Neuronal stem cell (in vitro differentiated cells): Measurements from ENCODE around the gene GRM4.

Experiments used
- DNase-seq: peaks from one replicate; pipeline ENCODE4 v3.0.0-alpha.2; 2013; ENCODE audit warnings: low spot score
- H2AFZ ChIP-seq: one replicate; pipeline ENCODE4 v1.6.1; 2013; ENCODE audit warnings: mild to moderate bottlenecking, low read length, inconsistent platforms
- H2AK5ac ChIP-seq: 2 replicates; pipeline ENCODE4 v1.6.1; 2013; ENCODE audit warnings: low read depth, mild to moderate bottlenecking, inconsistent platforms, low read length, moderate library complexity, mixed read lengths
- H2BK120ac ChIP-seq: 2 replicates; pipeline ENCODE4 v1.6.1; 2013; ENCODE audit warnings: low read depth, mild to moderate bottlenecking, inconsistent platforms, low read length, moderate library complexity, mixed read lengths
- H2BK12ac ChIP-seq: one replicate; pipeline ENCODE4 v1.6.1; 2013; ENCODE audit warnings: low read length, inconsistent platforms
- H2BK15ac ChIP-seq: 2 replicates; pipeline ENCODE4 v1.6.1; 2013; ENCODE audit warnings: mild to moderate bottlenecking, low read length, inconsistent platforms, mixed read lengths
- H2BK5ac ChIP-seq: one replicate; pipeline ENCODE4 v1.6.1; 2013; ENCODE audit warnings: inconsistent platforms, mild to moderate bottlenecking, low read length, moderate library complexity
- H3K14ac ChIP-seq: one replicate; pipeline ENCODE4 v1.6.1; 2013; ENCODE audit warnings: low read length, inconsistent platforms
- H3K18ac ChIP-seq: 2 replicates; pipeline ENCODE4 v1.6.1; 2013; ENCODE audit warnings: low read length, inconsistent platforms
- H3K23ac ChIP-seq: 2 replicates; pipeline ENCODE4 v1.6.1; 2013; ENCODE audit warnings: low read depth, mild to moderate bottlenecking, mixed read lengths, low read length, inconsistent platforms; ENCODE audit not compliant: poor library complexity
- H3K27ac ChIP-seq: replicated peaks from 3 replicates; pipeline ENCODE4 v1.5.1; 2013; ENCODE audit warnings: low read length, inconsistent platforms
- H3K27me3 ChIP-seq, 3 experiments: 2 replicates each; pipeline ENCODE4 v1.6.1; 2013; ENCODE audit warnings: low read length in 3 of 3, mild to moderate bottlenecking in 2 of 3, inconsistent platforms in 1 of 3, low read depth in 1 of 3, mixed read lengths in 1 of 3, moderate library complexity in 1 of 3; ENCODE audit not compliant: control insufficient read depth in 3 of 3, insufficient read depth in 3 of 3
- H3K36me3 ChIP-seq, 2 donors: replicated peaks in 1 of 2; 2 replicates each; pipeline ENCODE4 v1.6.1; 2013; ENCODE audit warnings: low read length in 2 of 2; ENCODE audit not compliant: control insufficient read depth in 2 of 2, insufficient read depth in 2 of 2
- H3K4ac ChIP-seq: 2 replicates; pipeline ENCODE4 v1.6.1; 2013; ENCODE audit warnings: inconsistent platforms, mild to moderate bottlenecking, low read length, moderate library complexity
- H3K4me1 ChIP-seq, 2 donors: 1 replicate in 1 of 2; 2 replicates in 1 of 2; pipeline ENCODE4 v1.6.1; 2013; ENCODE audit warnings: low read length in 2 of 2, low read depth in 1 of 2; ENCODE audit not compliant: control insufficient read depth in 2 of 2, insufficient read depth in 1 of 2
- H3K4me2 ChIP-seq: one replicate; pipeline ENCODE4 v1.6.1; 2013; ENCODE audit warnings: mild to moderate bottlenecking, low read length, inconsistent platforms; ENCODE audit not compliant: insufficient read depth, poor library complexity, severe bottlenecking
- H3K4me3 ChIP-seq, 2 donors: 2 replicates each; pipeline ENCODE4 v1.5.1; 2013; ENCODE audit warnings: low read length in 2 of 2, mild to moderate bottlenecking in 2 of 2, inconsistent platforms in 1 of 2, moderate library complexity in 1 of 2
- H3K79me1 ChIP-seq: one replicate; pipeline ENCODE4 v1.6.1; 2013; ENCODE audit warnings: low read depth, mild to moderate bottlenecking, inconsistent platforms, low read length, moderate library complexity
- H3K9ac ChIP-seq: one replicate; pipeline ENCODE4 v1.6.1; 2013; ENCODE audit warnings: mild to moderate bottlenecking, low read depth, low read length, inconsistent platforms; ENCODE audit not compliant: poor library complexity
- H3K9me3 ChIP-seq, 2 donors: replicated peaks in 1 of 2; 2 replicates each; pipeline versions ENCODE3 to v1.6.1; 2013; ENCODE audit warnings: low read length in 2 of 2, mild to moderate bottlenecking in 2 of 2, inconsistent platforms in 1 of 2, low read depth in 1 of 2, mixed read lengths in 1 of 2, moderate library complexity in 1 of 2; ENCODE audit not compliant: control insufficient read depth in 2 of 2, insufficient read depth in 1 of 2
- H4K8ac ChIP-seq: one replicate; pipeline ENCODE4 v1.6.1; 2013; ENCODE audit warnings: low read depth, mild to moderate bottlenecking, inconsistent platforms, low read length, moderate library complexity
- H4K91ac ChIP-seq: one replicate; pipeline ENCODE4 v1.6.1; 2013; ENCODE audit warnings: low read length, low read depth, mild to moderate bottlenecking, inconsistent platforms; ENCODE audit not compliant: poor library complexity
- WGBS, 2 donors: extraction: QIAGEN DNeasy Blood & Tissue Kit; methylation state at CpG; one replicate each; pipeline ENCODE4 v1.1.7; 2013; ENCODE audit warnings: missing lambda C conversion rate in 2 of 2, mixed read lengths in 1 of 2; ENCODE audit not compliant: insufficient read length in 2 of 2, insufficient replicate concordance in 1 of 2; ENCODE audit errors: extremely low coverage in 2 of 2; 5-methylcytosine and 5-hydroxymethylcytosine counted together

Gene GRM4

GRCh38 chr6:33987531-33988021 is 158.3 kb downstream of the GRM4 start:
- Histone ChIP-seq H3K23ac (no peak overlapping the region), H3K9ac (no peak overlapping the region), H3K4me3 (no peak overlapping the region), H2AK5ac (no peak overlapping the region), H2BK5ac (peak overlapping the region; percentile 56), H3K9me3 (peaks cover 0 to 2% of the 10 kb centered on the region in 2 donors), H3K27me3 (no peaks in the 10 kb centered on the region), H3K4me2 (no peak overlapping the region), H2BK15ac (no peak overlapping the region), H3K36me3 (no peaks in the 10 kb centered on the region), H4K91ac (no peak overlapping the region), H3K4ac (no peak overlapping the region), H3K18ac (no peak overlapping the region), H3K79me1 (no peaks in the 10 kb centered on the region), H3K14ac (no peak overlapping the region), H2BK12ac (no peak overlapping the region), H3K27ac (no peak overlapping the region), H2BK120ac (no peak overlapping the region), H2AFZ (no peak overlapping the region), H4K8ac (no peak overlapping the region), H3K4me1 (peaks cover 0 to 1% of the 10 kb centered on the region in 2 donors)
- no peak for DNase-seq
- WGBS, 2 donors: no CpG with 5 or more reads among the region's 13 CpGs

- H4K8ac ChIP-seq: no peak overlapping the region
- H3K79me1 ChIP-seq: no peaks in the 10 kb centered on the region
- H2BK12ac ChIP-seq: no peak overlapping the region
- H3K4me3 ChIP-seq: no peak overlapping the region
- H2BK120ac ChIP-seq: no peak overlapping the region
- no peak for DNase-seq
- H2BK5ac ChIP-seq: no peak overlapping the region
- no CpG with 5 or more reads among the region's 1 CpG for WGBS, 2 donors
- no peak overlapping the region for H2AFZ ChIP-seq
- H3K14ac ChIP-seq: no peak overlapping the region
- H3K9me3 ChIP-seq: peaks cover 0 to 2% of the 10 kb centered on the region in 2 donors
- no peak overlapping the region for H3K9ac ChIP-seq
- no peak overlapping the region for H2BK15ac ChIP-seq
- H3K27ac ChIP-seq: no peak overlapping the region
- H3K23ac ChIP-seq: no peak overlapping the region
- peaks cover 0 to 1% of the 10 kb centered on the region in 2 donors for H3K4me1 ChIP-seq
- no peak overlapping the region for H3K4ac ChIP-seq
- H3K36me3 ChIP-seq: no peaks in the 10 kb centered on the region
- H4K91ac ChIP-seq: no peak overlapping the region
- no peak overlapping the region for H3K18ac ChIP-seq
- H3K27me3 ChIP-seq: no peaks in the 10 kb centered on the region
- H2AK5ac ChIP-seq: no peak overlapping the region
- H3K4me2 ChIP-seq: no peak overlapping the region
Measured at GRCh38 chr6:33985947-33986346, 159.9 kb downstream of the GRM4 start.

GRCh38 chr6:33985313-33985751 is 160.6 kb downstream of the GRM4 start:
- H3K4me2 ChIP-seq: no peak overlapping the region
- H3K9me3 ChIP-seq: peaks cover 0 to 2% of the 10 kb centered on the region in 2 donors
- H2BK12ac ChIP-seq: no peak overlapping the region
- H2BK5ac ChIP-seq: no peak overlapping the region
- no peak overlapping the region for H3K27ac ChIP-seq
- H4K8ac ChIP-seq: no peak overlapping the region
- peak overlapping the region; percentile 45 for H3K9ac ChIP-seq
- no CpG with 5 or more reads among the region's 14 CpGs for WGBS, 2 donors
- H3K23ac ChIP-seq: no peak overlapping the region
- no peak overlapping the region for H3K4me3 ChIP-seq
- no peaks in the 10 kb centered on the region for H3K27me3 ChIP-seq
- H3K14ac ChIP-seq: peak overlapping the region; percentile 14
- H2AFZ ChIP-seq: no peak overlapping the region
- peaks cover 0 to 1% of the 10 kb centered on the region in 2 donors for H3K4me1 ChIP-seq
- no peaks in the 10 kb centered on the region for H3K79me1 ChIP-seq
- H2AK5ac ChIP-seq: no peak overlapping the region
- no peaks in the 10 kb centered on the region for H3K36me3 ChIP-seq
- H4K91ac ChIP-seq: no peak overlapping the region
- DNase-seq: no peak
- no peak overlapping the region for H2BK15ac ChIP-seq
- H3K18ac ChIP-seq: peak overlapping the region; percentile 7
- no peak overlapping the region for H2BK120ac ChIP-seq
- H3K4ac ChIP-seq: no peak overlapping the region

GRCh38 chr6:33984466-33985312 is 161.2 kb downstream of the GRM4 start:
- Histone ChIP-seq H3K36me3 (no peaks in the 10 kb centered on the region), H4K91ac (no peak overlapping the region), H2BK12ac (no peak overlapping the region), H2BK15ac (no peak overlapping the region), H2BK120ac (no peak overlapping the region), H2AK5ac (no peak overlapping the region), H3K79me1 (no peaks in the 10 kb centered on the region), H3K14ac (no peak overlapping the region), H3K18ac (peak overlapping the region; percentile 7), H3K9me3 (peaks cover 0 to 2% of the 10 kb centered on the region in 2 donors), H4K8ac (no peak overlapping the region), H3K9ac (no peak overlapping the region), H3K23ac (no peak overlapping the region), H3K4me1 (peaks cover 0 to 1% of the 10 kb centered on the region in 2 donors), H2BK5ac (no peak overlapping the region), H3K4me3 (no peak overlapping the region), H3K4ac (no peak overlapping the region), H3K4me2 (no peak overlapping the region), H3K27ac (no peak overlapping the region), H2AFZ (no peak overlapping the region), H3K27me3 (no peaks in the 10 kb centered on the region)
- no peak for DNase-seq
- WGBS, 2 donors: no CpG with 5 or more reads among the region's 21 CpGs
